Gastrocnemius medialis (tissue), 4 donors: ENCODE measurements around the gene PTPN21. TPM values are rescaled to one million over a fixed set of nuclear protein-coding genes. Genes with fewer than 3 reads are reported as not detected.

ENCODE experiments used
- ATAC-seq, 2 donors: fragments of 150-250 bp; one replicate each; pipeline ENCODE4 v1.9.1; 2016
- DNase-seq, 2 donors: peaks; one replicate each; pipeline ENCODE4 v3.0.0-alpha.2; 2019
- H3K27ac ChIP-seq, 4 donors: fragments of 200-600 bp; sonication (generic); 1 replicate in 1 of 4; 2 replicates in 3 of 4; pipeline ENCODE4 v1.5.1; 2016 to 2018; ENCODE audit warnings: mild to moderate bottlenecking in 2 of 4, moderate library complexity in 1 of 4
- H3K27me3 ChIP-seq, 3 donors: fragments of 200-600 bp; sonication (generic) in 2 of 3; 1 replicate in 1 of 3; 2 replicates in 2 of 3; pipeline versions ENCODE4 v1.5.1 to v1.6.0; 2016 to 2019; ENCODE audit warnings: mild to moderate bottlenecking in 1 of 3, moderate library complexity in 1 of 3
- H3K36me3 ChIP-seq, 2 donors: fragments of 200-600 bp; sonication (generic) in 1 of 2; one replicate each; pipeline ENCODE4 v1.5.1; 2017 to 2018
- H3K4me1 ChIP-seq, 2 donors: fragments of 200-600 bp; sonication (generic) in 1 of 2; one replicate each; pipeline ENCODE4 v1.5.1; 2016 to 2017; ENCODE audit warnings: mild to moderate bottlenecking in 2 of 2
- H3K4me3 ChIP-seq, 4 donors: fragments of 200-600 bp; sonication (generic) in 3 of 4; 1 replicate in 1 of 4; 2 replicates in 3 of 4; pipeline ENCODE4 v1.5.1; 2016 to 2019; ENCODE audit warnings: mild to moderate bottlenecking in 2 of 4
- H3K9me3 ChIP-seq, 3 donors: fragments of 200-600 bp; sonication (generic) in 2 of 3; 1 replicate in 1 of 3; 2 replicates in 2 of 3; pipeline ENCODE4 v1.5.1; 2016 to 2019
- CTCF ChIP-seq, 5 experiments: fragments of 450-650 bp in 3 of 5; fragments of 200-600 bp in 2 of 5; sonication (generic) in 2 of 5; IDR thresholded peaks in 4 of 5; conservative IDR thresholded peaks in 1 of 5; 1 replicate in 4 of 5; 2 replicates in 1 of 5; pipeline ENCODE4 v1.5.1; 2016 to 2019; ENCODE audit warnings: antibody characterized with exemption in 5 of 5, mild to moderate bottlenecking in 3 of 5, moderate library complexity in 3 of 5
- POLR2A ChIP-seq, 2 donors: fragments of 450-650 bp; IDR thresholded peaks; one replicate each; pipeline ENCODE4 v1.6.1; 2017; ENCODE audit warnings: antibody characterized with exemption in 2 of 2, mild to moderate bottlenecking in 2 of 2, moderate library complexity in 2 of 2
- in situ Hi-C, 4 donors: fragments of 200-750 bp; cut with MboI; loops; one replicate each; pipeline versions ENCODE4 v1.15.0 to v1.8.0; 2017; ENCODE audit warnings: low sequenced_read_pairs in 4 of 4
- intact Hi-C: fragments of 100-400 bp; cut with DNase I; formaldehyde crosslinking; loops from one replicate; pipeline ENCODE4 v1.15.1; 2023; ENCODE audit warnings: low total_unique reads
- total RNA-seq, 4 donors: library from RNA; depleted of rRNA; stranded (reverse); fragments of >200 nt; gene quantifications; one replicate each; pipeline versions ENCODE4 v1.1.0 to v1.2.3, GENCODE V29; 2016

The PTPN21 gene
- total RNA-seq, 4 donors from 2014 or later: 5.6 to 11.1 (median 8.6) TPM

- ATAC-seq (no peak), DNase-seq (no peak)
- in situ Hi-C loops: no loop called here
- H3K27ac ChIP-seq: no peak overlapping the region
- intact Hi-C loops: no loop called here
- H3K27me3 ChIP-seq: no peaks in the 10 kb centered on the region
- H3K9me3 ChIP-seq: no peaks in the 10 kb centered on the region
- no peaks in the 10 kb centered on the region for H3K4me1 ChIP-seq
- TF ChIP-seq CTCF (IDR thresholded peaks at IDR 0.05 in 4 of 5, conservative IDR thresholded peaks at IDR 0.05 in 1 of 5): no peak
- TF ChIP-seq POLR2A (IDR thresholded peaks at IDR 0.05): no peak
- peaks cover 0 to 12% of the 10 kb centered on the region in 2 donors for H3K36me3 ChIP-seq
- H3K4me3 ChIP-seq: no peak overlapping the region
Observed at GRCh38 chr14:88507208-88507607, 47.6 kb downstream of the PTPN21 start.

GRCh38 chr14:88505621-88506020, 49.2 kb downstream of the PTPN21 start:
- ATAC-seq (no peak), DNase-seq (no peak)
- no peaks in the 10 kb centered on the region for H3K9me3 ChIP-seq
- no peaks in the 10 kb centered on the region for H3K4me1 ChIP-seq
- peaks cover 0 to 26% of the 10 kb centered on the region in 2 donors for H3K36me3 ChIP-seq
- H3K27ac ChIP-seq: no peak overlapping the region
- no peaks in the 10 kb centered on the region for H3K27me3 ChIP-seq
- H3K4me3 ChIP-seq: no peak overlapping the region
- intact Hi-C loops (no loop called here), in situ Hi-C loops (no loop called here)
- TF ChIP-seq CTCF (IDR thresholded peaks at IDR 0.05 in 4 of 5, conservative IDR thresholded peaks at IDR 0.05 in 1 of 5): no peak
- no peak for TF ChIP-seq POLR2A (IDR thresholded peaks at IDR 0.05)

- no peaks in the 10 kb centered on the region for H3K27me3 ChIP-seq
- no peaks in the 10 kb centered on the region for H3K9me3 ChIP-seq
- H3K4me1 ChIP-seq: no peaks in the 10 kb centered on the region
- intact Hi-C loops: no loop called here
- no peak overlapping the region for H3K4me3 ChIP-seq
- no peak for ATAC-seq
- no peak for DNase-seq
- H3K36me3 ChIP-seq: peaks cover 0 to 37% of the 10 kb centered on the region in 2 donors
- in situ Hi-C loops: no loop called here
- TF ChIP-seq POLR2A (IDR thresholded peaks at IDR 0.05): no peak
- TF ChIP-seq CTCF (IDR thresholded peaks at IDR 0.05 in 4 of 5, conservative IDR thresholded peaks at IDR 0.05 in 1 of 5): no peak
- no peak overlapping the region for H3K27ac ChIP-seq
Observed at GRCh38 chr14:88504602-88505001, 50.2 kb downstream of the PTPN21 start.

- Histone ChIP-seq H3K4me1 (no peaks in the 10 kb centered on the region), H3K9me3 (no peaks in the 10 kb centered on the region), H3K27ac (no peak overlapping the region), H3K27me3 (no peaks in the 10 kb centered on the region), H3K4me3 (no peak overlapping the region), H3K36me3 (peaks cover 0 to 44% of the 10 kb centered on the region in 2 donors)
- in situ Hi-C loops (no loop called here), intact Hi-C loops (no loop called here)
- DNase-seq (no peak), ATAC-seq (no peak)
- TF ChIP-seq POLR2A (IDR thresholded peaks at IDR 0.05): no peak
- TF ChIP-seq CTCF (IDR thresholded peaks at IDR 0.05 in 4 of 5, conservative IDR thresholded peaks at IDR 0.05 in 1 of 5): no peak
Observed at GRCh38 chr14:88503754-88504406, 50.9 kb downstream of the PTPN21 start.

- Histone ChIP-seq H3K9me3 (no peaks in the 10 kb centered on the region), H3K36me3 (peaks cover 0 to 44% of the 10 kb centered on the region in 2 donors), H3K4me3 (no peak overlapping the region), H3K4me1 (no peaks in the 10 kb centered on the region), H3K27ac (no peak overlapping the region), H3K27me3 (no peaks in the 10 kb centered on the region)
- TF ChIP-seq CTCF (IDR thresholded peaks at IDR 0.05 in 4 of 5, conservative IDR thresholded peaks at IDR 0.05 in 1 of 5) (no peak), POLR2A (IDR thresholded peaks at IDR 0.05) (no peak)
- in situ Hi-C loops: no loop called here
- intact Hi-C loops: no loop called here
- DNase-seq (no peak), ATAC-seq (no peak)
Observed at GRCh38 chr14:88502740-88503139, 52.1 kb downstream of the PTPN21 start.
